H9 (cell line): ENCODE results near the gene CTAG1B. TPM values are rescaled to one million over a fixed set of nuclear protein-coding genes. Genes with fewer than 3 reads are reported as not detected.
"Not testable (repeated sequence)": the region's sequence is repeated elsewhere in the genome, so short reads cannot be mapped to it uniquely, and the experiment has no call there.

Source experiments
- DNase-seq: peaks from one replicate; pipeline ENCODE4 v3.0.0-alpha.2; 2017
- H2AFZ ChIP-seq: one replicate; pipeline ENCODE4 v1.6.1; 2013; ENCODE audit warnings: mild to moderate bottlenecking, low read length, control low read depth, moderate library complexity
- H2AK5ac ChIP-seq: 2 replicates; pipeline ENCODE4 v1.6.1; 2013; ENCODE audit warnings: low read length, control low read depth, mixed read lengths; ENCODE audit not compliant: insufficient read length
- H2BK120ac ChIP-seq: one replicate; pipeline ENCODE4 v1.6.1; 2013; ENCODE audit warnings: low read depth, mild to moderate bottlenecking, low read length, control low read depth, inconsistent platforms; ENCODE audit not compliant: poor library complexity, severe bottlenecking
- H2BK12ac ChIP-seq: 2 replicates; pipeline ENCODE4 v1.6.1; 2013; ENCODE audit warnings: low read length, control low read depth, mixed read lengths, low read depth; ENCODE audit not compliant: insufficient read length
- H2BK15ac ChIP-seq: 2 replicates; pipeline ENCODE4 v1.6.1; 2013; ENCODE audit warnings: low read depth, low read length, control low read depth
- H2BK20ac ChIP-seq: one replicate; pipeline ENCODE4 v1.6.1; 2013; ENCODE audit warnings: low read depth, mild to moderate bottlenecking, low read length, control low read depth, inconsistent platforms; ENCODE audit not compliant: poor library complexity, severe bottlenecking
- H2BK5ac ChIP-seq: 2 replicates; pipeline ENCODE4 v1.6.1; 2013; ENCODE audit warnings: low read length, control low read depth, mixed read lengths; ENCODE audit not compliant: insufficient read length
- H3K14ac ChIP-seq: 2 replicates; pipeline ENCODE4 v1.6.1; 2013; ENCODE audit warnings: low read length, control low read depth; ENCODE audit not compliant: insufficient read depth
- H3K18ac ChIP-seq: 2 replicates; pipeline ENCODE4 v1.6.1; 2013; ENCODE audit warnings: low read depth, mild to moderate bottlenecking, mixed read lengths, low read length, control low read depth; ENCODE audit not compliant: insufficient read length
- H3K23ac ChIP-seq: 2 replicates; pipeline ENCODE4 v1.6.1; 2013; ENCODE audit warnings: low read length, control low read depth, mixed read lengths, low read depth; ENCODE audit not compliant: insufficient read length
- H3K23me2 ChIP-seq: 2 replicates; pipeline ENCODE4 v1.6.1; 2013; ENCODE audit warnings: low read depth, mild to moderate bottlenecking, mixed read lengths, low read length, control low read depth; ENCODE audit not compliant: insufficient read length, poor library complexity, severe bottlenecking
- H3K27ac ChIP-seq: 2 replicates; pipeline ENCODE4 v1.5.1; 2013; ENCODE audit warnings: low read length, control low read depth, mixed read lengths, low read depth; ENCODE audit not compliant: insufficient read length
- H3K27me3 ChIP-seq: 2 replicates; pipeline ENCODE4 v1.6.1; 2013; ENCODE audit warnings: low read length, control low read depth, inconsistent platforms; ENCODE audit not compliant: insufficient read depth
- H3K4ac ChIP-seq: 2 replicates; pipeline ENCODE4 v1.6.1; 2013; ENCODE audit warnings: low read depth, mild to moderate bottlenecking, control low read depth, inconsistent platforms, low read length, moderate library complexity
- H3K4me1 ChIP-seq: 2 replicates; pipeline ENCODE4 v1.6.1; 2013; ENCODE audit warnings: low read length, control low read depth, inconsistent platforms; ENCODE audit not compliant: insufficient read depth
- H3K4me2 ChIP-seq: 2 replicates; pipeline ENCODE4 v1.6.1; 2013; ENCODE audit warnings: low read length, control low read depth, mixed read lengths; ENCODE audit not compliant: insufficient read length, insufficient read depth
- H3K56ac ChIP-seq: 2 replicates; pipeline ENCODE4 v1.6.1; 2013; ENCODE audit warnings: low read depth, mild to moderate bottlenecking, mixed read lengths, low read length, control low read depth; ENCODE audit not compliant: insufficient read length
- H3K79me1 ChIP-seq: 2 replicates; pipeline ENCODE4 v1.6.1; 2013; ENCODE audit warnings: low read depth, mild to moderate bottlenecking, moderate library complexity, low read length, control low read depth, inconsistent platforms; ENCODE audit not compliant: insufficient read depth, poor library complexity, severe bottlenecking
- H3K79me2 ChIP-seq: 2 replicates; pipeline ENCODE4 v1.6.1; 2013; ENCODE audit warnings: low read length, control low read depth, inconsistent platforms; ENCODE audit not compliant: insufficient read depth
- H3K9ac ChIP-seq: 2 replicates; pipeline ENCODE4 v1.6.1; 2013; ENCODE audit warnings: low read length, control low read depth, mixed read lengths; ENCODE audit not compliant: insufficient read length; ENCODE audit errors: extremely low read depth
- H3K9me3 ChIP-seq: one replicate; pipeline ENCODE4 v1.6.1; 2013; ENCODE audit warnings: low read depth, low read length, inconsistent platforms; ENCODE audit not compliant: control insufficient read depth
- H3T11ph ChIP-seq: one replicate; pipeline ENCODE4 v1.6.1; 2013; ENCODE audit warnings: mild to moderate bottlenecking, low read length, control low read depth, inconsistent platforms
- H4K20me1 ChIP-seq: one replicate; pipeline ENCODE4 v1.6.1; 2013; ENCODE audit not compliant: control insufficient read depth, insufficient read length, insufficient read depth
- H4K5ac ChIP-seq: 2 replicates; pipeline ENCODE4 v1.6.1; 2013; ENCODE audit warnings: low read depth, mild to moderate bottlenecking, mixed read lengths, low read length, control low read depth; ENCODE audit not compliant: insufficient read length
- H4K8ac ChIP-seq: replicated peaks from 2 replicates; pipeline ENCODE4 v1.6.1; 2013; ENCODE audit warnings: low read length, control low read depth, mixed read lengths, low read depth; ENCODE audit not compliant: insufficient read length
- H4K91ac ChIP-seq: 2 replicates; pipeline ENCODE4 v1.6.1; 2013; ENCODE audit warnings: low read depth, mild to moderate bottlenecking, moderate library complexity, mixed read lengths, low read length, control low read depth; ENCODE audit not compliant: insufficient read length
- H3K27ac Mint-ChIP-seq, 3 experiments: 2 replicates in 2 of 3; 3 replicates in 1 of 3; pipeline ENCODE4 v1.8.0; 2020 to 2021; ENCODE audit warnings: mixed read lengths in 3 of 3, mild to moderate bottlenecking in 1 of 3, moderate library complexity in 1 of 3
- H3K27me3 Mint-ChIP-seq: 2 replicates; pipeline ENCODE4 v1.8.0; 2021; ENCODE audit warnings: low read depth, mild to moderate bottlenecking, moderate library complexity, mixed read lengths
- H3K36me3 Mint-ChIP-seq, 3 experiments: 2 replicates in 2 of 3; 3 replicates in 1 of 3; pipeline ENCODE4 v1.8.0; 2020 to 2021; ENCODE audit warnings: low read depth in 3 of 3, mixed read lengths in 3 of 3; ENCODE audit not compliant: insufficient read depth in 1 of 3
- H3K4me1 Mint-ChIP-seq, 2 experiments: 2 replicates each; pipeline ENCODE4 v1.8.0; 2020; ENCODE audit warnings: mixed read lengths in 2 of 2
- H3K4me3 Mint-ChIP-seq, 2 experiments: 2 replicates in 1 of 2; 3 replicates in 1 of 2; pipeline ENCODE4 v1.8.0; 2020 to 2021; ENCODE audit warnings: mild to moderate bottlenecking in 2 of 2, mixed read lengths in 2 of 2, moderate library complexity in 1 of 2
- H3K9me3 Mint-ChIP-seq, 2 experiments: 2 replicates in 1 of 2; 3 replicates in 1 of 2; pipeline ENCODE4 v1.8.0; 2020; ENCODE audit warnings: mild to moderate bottlenecking in 2 of 2, mixed read lengths in 2 of 2, moderate library complexity in 1 of 2
- WGBS: extraction: QIAGEN DNeasy Blood & Tissue Kit; methylation state at CpG from one replicate; pipeline ENCODE4 v1.1.7; 2013; ENCODE audit warnings: missing lambda C conversion rate, low lambda C conversion rate, mixed read lengths; ENCODE audit not compliant: insufficient read length; ENCODE audit errors: extremely low coverage; 5-methylcytosine and 5-hydroxymethylcytosine counted together
- long read RNA-seq: library from polyadenylated mRNA; unstranded; transcript quantifications from one replicate; pipeline ENCODE4 v2.0.0, GENCODE V29; 2020
- total RNA-seq: library from RNA; stranded (reverse); gene quantifications from 2 replicates; pipeline ENCODE4 v1.2.1, GENCODE V29; 2021

CTAG1B gene
- not detected in 2 replicates for total RNA-seq
- long read RNA-seq: 0 reads

GRCh38 chrX:154619182-154619581 is at the start of gene CTAG1B:
Gene CTAG1B (minus strand): TSS chrX:154619282. CDS start chrX:154619218, 64 bp downstream.
- H3K4me1 ChIP-seq, H3K9me3 Mint-ChIP-seq, H3K4ac ChIP-seq, H3K56ac ChIP-seq, H4K91ac ChIP-seq, H4K20me1 ChIP-seq, H3K4me1 Mint-ChIP-seq, H3K4me3 Mint-ChIP-seq, H2AFZ ChIP-seq, H3K27ac ChIP-seq, H3K23me2 ChIP-seq, H4K8ac ChIP-seq, H3K9me3 ChIP-seq, H4K5ac ChIP-seq, H3K9ac ChIP-seq, H2BK120ac ChIP-seq, H3T11ph ChIP-seq, H3K36me3 Mint-ChIP-seq, H2BK15ac ChIP-seq, H2BK12ac ChIP-seq, H2AK5ac ChIP-seq, H3K23ac ChIP-seq, H3K79me2 ChIP-seq, H3K27ac Mint-ChIP-seq, H3K4me2 ChIP-seq, H3K27me3 Mint-ChIP-seq, H3K18ac ChIP-seq, H3K79me1 ChIP-seq, H3K27me3 ChIP-seq, H3K14ac ChIP-seq, H2BK5ac ChIP-seq, DNase-seq, H2BK20ac ChIP-seq: not testable (repeated sequence)
- no CpG with 5 or more reads among the region's 28 CpGs for WGBS
